NB4 (cell line): ENCODE results near the gene FTSJ3.

Experiments
- MYC ChIP-seq: IDR thresholded peaks from 2 replicates; pipeline ENCODE4 v1.6.1; 2011; ENCODE audit warnings: low read depth, low read length
- POLR2A ChIP-seq: IDR thresholded peaks from 2 replicates; pipeline ENCODE4 v1.6.1; 2011; ENCODE audit warnings: mild to moderate bottlenecking; ENCODE audit not compliant: insufficient read length; ENCODE audit errors: extremely low read depth
- TF ChIP-seq, protein P1 (sequence below): IDR thresholded peaks from one replicate; pipeline ENCODE4 v1.5.1; 2012; ENCODE audit warnings: low read depth, low read length
- TF ChIP-seq, protein P2 (sequence below): IDR thresholded peaks from 2 replicates; pipeline ENCODE4 v1.6.1; 2011; ENCODE audit warnings: low read depth, low read length

DNA sequence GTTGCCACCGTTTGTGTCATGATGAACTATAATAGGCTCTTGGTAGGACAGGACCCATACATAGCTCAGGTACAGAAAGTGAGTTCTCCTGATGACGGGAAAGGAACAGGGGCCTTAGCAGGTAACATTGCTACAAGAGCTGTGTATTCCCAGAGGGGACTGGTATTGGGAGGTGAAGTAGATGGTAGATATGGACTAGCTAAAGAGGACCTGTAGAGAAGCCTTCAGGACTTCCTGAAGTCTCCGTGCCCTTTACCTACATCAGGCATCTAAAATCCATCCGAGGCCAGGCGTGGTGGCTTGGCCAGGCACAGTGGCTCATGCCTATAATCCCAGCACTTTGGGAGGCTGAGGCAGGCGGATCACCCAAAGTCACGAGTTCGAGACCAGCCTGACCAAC, 27.7 kb upstream of the FTSJ3 start:
- TF ChIP-seq, protein P1, sequence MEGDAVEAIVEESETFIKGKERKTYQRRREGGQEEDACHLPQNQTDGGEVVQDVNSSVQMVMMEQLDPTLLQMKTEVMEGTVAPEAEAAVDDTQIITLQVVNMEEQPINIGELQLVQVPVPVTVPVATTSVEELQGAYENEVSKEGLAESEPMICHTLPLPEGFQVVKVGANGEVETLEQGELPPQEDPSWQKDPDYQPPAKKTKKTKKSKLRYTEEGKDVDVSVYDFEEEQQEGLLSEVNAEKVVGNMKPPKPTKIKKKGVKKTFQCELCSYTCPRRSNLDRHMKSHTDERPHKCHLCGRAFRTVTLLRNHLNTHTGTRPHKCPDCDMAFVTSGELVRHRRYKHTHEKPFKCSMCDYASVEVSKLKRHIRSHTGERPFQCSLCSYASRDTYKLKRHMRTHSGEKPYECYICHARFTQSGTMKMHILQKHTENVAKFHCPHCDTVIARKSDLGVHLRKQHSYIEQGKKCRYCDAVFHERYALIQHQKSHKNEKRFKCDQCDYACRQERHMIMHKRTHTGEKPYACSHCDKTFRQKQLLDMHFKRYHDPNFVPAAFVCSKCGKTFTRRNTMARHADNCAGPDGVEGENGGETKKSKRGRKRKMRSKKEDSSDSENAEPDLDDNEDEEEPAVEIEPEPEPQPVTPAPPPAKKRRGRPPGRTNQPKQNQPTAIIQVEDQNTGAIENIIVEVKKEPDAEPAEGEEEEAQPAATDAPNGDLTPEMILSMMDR: no peak
- TF ChIP-seq MYC: no peak
- TF ChIP-seq, protein P2, sequence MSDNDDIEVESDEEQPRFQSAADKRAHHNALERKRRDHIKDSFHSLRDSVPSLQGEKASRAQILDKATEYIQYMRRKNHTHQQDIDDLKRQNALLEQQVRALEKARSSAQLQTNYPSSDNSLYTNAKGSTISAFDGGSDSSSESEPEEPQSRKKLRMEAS: no peak
- no peak for TF ChIP-seq POLR2A
